ENCODE results near the gene GARIN5A.

Gene GARIN5A

DNA sequence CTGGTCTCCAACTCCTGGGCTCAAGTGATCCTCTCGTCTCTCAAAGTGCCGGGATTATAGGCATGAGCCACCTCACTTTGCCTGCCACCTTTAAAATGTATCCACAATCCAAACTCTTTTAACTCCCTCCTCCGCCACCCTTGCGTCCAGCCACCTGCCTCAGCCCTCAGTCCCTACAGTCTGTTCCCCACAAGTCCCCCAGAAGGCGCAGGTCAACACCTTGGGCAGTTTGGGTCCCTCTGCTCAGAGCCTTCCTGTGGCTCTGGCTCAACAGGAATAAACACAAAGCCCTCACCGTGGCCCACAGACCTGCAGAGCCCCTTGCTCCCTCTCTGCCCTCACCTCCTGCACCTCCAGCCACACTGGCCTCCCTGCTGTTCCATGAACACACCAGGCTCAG, 7.8 kb downstream of the GARIN5A start:
- no peak for FAIRE-seq
- no peak for DNase-seq (ENCODE audit: insufficient read length)
- TF ChIP-seq TAF1 (IDR thresholded peaks at IDR 0.05; ENCODE audit: borderline replicate concordance, low read depth, low read length) (no peak), POLR2A (IDR thresholded peaks at IDR 0.05; ENCODE audit: low read depth, low read length) (no peak), POLR2AphosphoS5 (IDR thresholded peaks at IDR 0.05; ENCODE audit: low read depth, low read length) (no peak)

DNA sequence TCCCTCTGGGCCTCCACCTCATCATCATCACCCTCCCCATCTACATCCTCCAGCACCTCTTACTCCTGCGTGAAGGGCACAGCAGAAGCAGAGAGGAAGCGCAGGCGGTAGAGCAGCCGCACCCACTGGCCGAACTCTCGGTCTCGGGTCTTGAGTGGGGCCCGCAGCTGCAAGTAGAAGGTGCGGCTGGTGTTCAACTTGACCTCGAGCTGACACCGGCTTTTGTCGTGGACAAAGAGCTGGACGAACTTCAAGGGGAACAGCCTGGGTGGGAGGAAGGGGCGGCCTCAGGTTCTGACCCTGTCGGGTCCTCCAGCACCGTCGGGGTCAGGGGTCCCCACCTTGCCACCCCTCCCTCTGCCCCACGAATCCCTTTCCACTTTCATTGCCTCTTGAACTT, 9.1 kb downstream of the GARIN5A start:
- FAIRE-seq (no peak), DNase-seq (ENCODE audit: insufficient read length) (no peak)
- no peak for TF ChIP-seq POLR2A (IDR thresholded peaks at IDR 0.05; ENCODE audit: low read depth, low read length)
- TF ChIP-seq TAF1 (IDR thresholded peaks at IDR 0.05; ENCODE audit: borderline replicate concordance, low read depth, low read length): no peak
- TF ChIP-seq POLR2AphosphoS5 (IDR thresholded peaks at IDR 0.05; ENCODE audit: low read depth, low read length): no peak

DNA sequence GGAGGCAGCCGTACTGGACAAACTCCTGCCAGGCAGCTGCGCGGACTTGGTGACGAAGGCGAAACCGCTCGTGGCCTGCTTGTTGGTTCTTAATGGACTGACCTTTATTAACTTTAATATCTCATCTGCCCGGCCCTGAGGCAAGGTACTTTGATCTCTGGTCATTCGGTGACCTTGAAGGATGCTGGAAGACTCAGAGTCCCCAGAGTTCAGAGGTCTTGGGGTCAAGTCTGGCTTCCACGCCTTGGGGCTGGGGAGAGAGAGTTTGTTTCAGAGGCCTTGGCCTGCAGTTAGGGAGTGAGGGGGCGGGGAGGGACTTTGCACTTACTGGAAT, 10.0 kb downstream of the GARIN5A start:
- FAIRE-seq: no peak
- DNase-seq (ENCODE audit: insufficient read length): no peak
- no peak for TF ChIP-seq POLR2AphosphoS5 (IDR thresholded peaks at IDR 0.05; ENCODE audit: low read depth, low read length)
- no peak for TF ChIP-seq TAF1 (IDR thresholded peaks at IDR 0.05; ENCODE audit: borderline replicate concordance, low read depth, low read length)
- no peak for TF ChIP-seq POLR2A (IDR thresholded peaks at IDR 0.05; ENCODE audit: low read depth, low read length)

DNA sequence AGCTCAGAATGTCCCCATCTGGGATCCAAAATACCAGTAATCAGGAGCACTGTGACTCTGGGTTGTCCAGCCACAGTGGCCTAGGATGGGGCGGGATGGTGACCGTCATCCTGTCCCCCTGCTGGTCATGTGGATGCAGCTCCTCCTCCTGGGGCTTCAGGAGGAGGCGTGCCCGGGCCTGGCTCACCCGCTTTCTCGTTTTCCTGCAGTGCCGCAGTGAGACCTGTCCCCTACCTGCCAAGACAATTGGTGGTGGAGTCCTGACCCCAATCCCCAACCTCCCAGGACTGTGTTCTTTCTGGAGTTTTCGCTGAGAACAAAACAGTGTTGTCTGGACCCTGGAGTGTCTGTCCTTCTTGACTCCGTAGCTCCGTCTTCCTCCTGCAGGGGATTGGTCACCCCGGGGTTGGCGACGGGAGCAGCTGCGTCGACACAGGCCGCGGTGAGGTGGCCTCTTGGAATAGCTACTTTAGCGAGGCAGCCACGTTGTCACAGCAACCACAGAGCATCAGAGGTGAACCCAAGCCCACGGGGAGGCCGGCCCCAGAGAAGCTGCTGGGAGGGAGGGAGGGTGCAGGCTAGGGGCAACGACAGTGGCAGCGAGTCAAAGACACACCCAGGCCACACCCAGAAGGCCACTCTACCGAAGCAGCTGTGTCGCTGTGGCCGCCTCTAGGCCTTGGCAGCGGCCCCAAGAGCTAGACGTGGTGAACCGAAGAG, 10.5 kb downstream of the GARIN5A start:
- no peak for TF ChIP-seq POLR2AphosphoS5 (IDR thresholded peaks at IDR 0.05; ENCODE audit: low read depth, low read length)
- no peak for TF ChIP-seq POLR2A (IDR thresholded peaks at IDR 0.05; ENCODE audit: low read depth, low read length)
- TF ChIP-seq TAF1 (IDR thresholded peaks at IDR 0.05; ENCODE audit: borderline replicate concordance, low read depth, low read length): no peak
- no peak for FAIRE-seq
- no peak for DNase-seq (ENCODE audit: insufficient read length)

DNA sequence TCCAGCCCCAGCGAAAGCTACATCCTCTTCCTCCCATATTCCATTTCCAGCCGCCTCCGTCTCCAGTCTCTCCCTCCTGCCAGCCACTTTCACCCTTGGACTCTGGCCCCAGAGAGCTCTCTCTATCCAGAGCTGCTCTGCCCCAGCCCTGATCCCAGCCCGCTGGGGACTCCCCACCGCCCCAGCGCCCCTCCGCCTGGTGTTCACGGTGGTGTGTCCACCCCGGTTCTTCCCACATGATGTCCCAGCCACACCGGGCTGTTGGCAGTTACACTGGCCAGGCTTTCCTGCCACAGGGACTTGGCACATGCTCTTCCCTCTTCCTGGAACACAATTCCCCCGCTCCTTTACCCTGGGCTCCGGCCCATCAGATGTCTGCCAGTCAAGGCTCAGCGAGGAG, 11.6 kb downstream of the GARIN5A start:
- FAIRE-seq: no peak
- TF ChIP-seq POLR2AphosphoS5 (IDR thresholded peaks at IDR 0.05; ENCODE audit: low read depth, low read length) (no peak), POLR2A (IDR thresholded peaks at IDR 0.05; ENCODE audit: low read depth, low read length) (no peak), TAF1 (IDR thresholded peaks at IDR 0.05; ENCODE audit: borderline replicate concordance, low read depth, low read length) (no peak)
- no peak for DNase-seq (ENCODE audit: insufficient read length)

DNA sequence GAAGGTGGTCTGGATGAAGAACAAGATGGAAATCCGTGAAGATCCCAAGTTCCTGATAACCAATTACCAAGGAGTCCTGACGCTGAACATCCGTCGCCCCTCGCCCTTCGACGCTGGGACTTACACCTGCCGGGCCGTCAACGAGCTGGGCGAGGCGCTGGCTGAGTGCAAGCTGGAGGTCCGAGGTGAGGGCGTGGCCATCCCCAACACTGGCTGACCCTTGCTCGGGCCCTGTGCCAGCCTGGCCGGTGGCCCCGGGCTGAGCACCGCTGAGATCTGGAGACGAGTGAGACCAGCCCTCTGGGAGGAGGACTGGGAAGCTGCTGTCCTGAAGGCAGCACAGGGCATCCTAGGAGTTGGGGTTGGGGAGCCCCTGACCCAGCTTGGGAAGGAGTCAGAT, 12.3 kb downstream of the GARIN5A start:
- TF ChIP-seq POLR2A (IDR thresholded peaks at IDR 0.05; ENCODE audit: low read depth, low read length) (no peak), POLR2AphosphoS5 (IDR thresholded peaks at IDR 0.05; ENCODE audit: low read depth, low read length) (no peak), TAF1 (IDR thresholded peaks at IDR 0.05; ENCODE audit: borderline replicate concordance, low read depth, low read length) (no peak)
- FAIRE-seq (no peak), DNase-seq (ENCODE audit: insufficient read length) (no peak)

DNA sequence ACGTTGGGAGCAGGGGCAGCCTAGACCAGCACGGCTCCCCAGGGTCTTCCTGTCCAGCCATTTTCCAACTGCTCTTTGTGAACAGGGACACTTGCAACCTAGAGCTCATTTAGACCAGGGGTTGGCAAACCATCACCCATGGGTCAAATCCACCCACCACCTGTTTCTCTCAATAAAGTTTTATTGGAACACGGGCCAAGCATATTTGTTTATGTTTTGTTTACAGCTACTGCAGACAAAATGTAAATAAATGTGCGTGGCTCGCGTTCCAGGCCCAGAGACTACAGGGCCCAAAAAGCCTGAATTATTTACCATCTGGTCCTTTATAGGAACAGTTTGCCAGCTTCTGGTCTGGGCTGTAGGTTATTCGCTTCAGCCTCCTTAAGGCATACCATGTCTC, 13.7 kb downstream of the GARIN5A start:
- FAIRE-seq (no peak), DNase-seq (ENCODE audit: insufficient read length) (no peak)
- TF ChIP-seq POLR2AphosphoS5 (IDR thresholded peaks at IDR 0.05; ENCODE audit: low read depth, low read length) (no peak), TAF1 (IDR thresholded peaks at IDR 0.05; ENCODE audit: borderline replicate concordance, low read depth, low read length) (no peak), POLR2A (IDR thresholded peaks at IDR 0.05; ENCODE audit: low read depth, low read length) (no peak)

DNA sequence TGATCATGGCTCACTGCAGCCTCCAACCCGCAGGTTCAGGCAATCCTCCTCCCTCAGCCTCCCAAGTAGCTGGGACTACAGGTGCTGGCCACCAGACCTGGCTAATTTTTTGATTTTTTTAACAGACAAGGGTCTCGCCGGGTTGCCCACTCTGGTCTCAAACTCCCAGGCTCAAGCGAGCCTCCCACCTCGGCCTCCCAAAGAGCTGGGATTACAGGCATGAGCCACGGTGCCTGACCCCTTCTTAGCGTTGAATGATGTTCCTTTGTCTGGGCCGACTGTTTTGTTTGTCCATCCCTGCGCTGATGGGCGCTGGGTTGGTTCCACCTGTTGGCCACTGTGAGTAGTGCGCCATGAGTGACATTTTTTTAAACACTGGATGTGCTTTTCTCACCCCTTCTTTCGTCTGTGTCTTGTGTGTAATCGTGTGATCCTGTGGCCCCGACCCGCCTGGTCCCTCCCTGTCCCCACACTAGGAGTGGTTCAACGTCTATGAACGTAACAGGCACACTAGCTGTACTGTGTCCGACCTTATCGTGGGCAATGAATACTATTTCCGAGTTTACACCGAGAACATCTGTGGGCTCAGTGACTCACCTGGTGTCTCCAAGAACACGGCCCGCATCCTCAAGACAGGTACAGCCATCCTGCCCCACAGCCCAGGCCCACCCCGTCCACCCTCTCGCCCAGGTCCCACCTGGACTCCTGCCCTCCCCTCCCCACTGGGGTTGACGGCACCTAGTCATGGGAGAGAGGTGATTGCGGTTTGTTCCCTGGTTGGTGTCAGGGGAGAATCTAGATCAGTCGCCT, 15.4 kb downstream of the GARIN5A start:
- no peak for TF ChIP-seq TAF1 (IDR thresholded peaks at IDR 0.05; ENCODE audit: borderline replicate concordance, low read depth, low read length)
- DNase-seq (ENCODE audit: insufficient read length) (peak; percentile 87), FAIRE-seq (peak; percentile 90)

DNA sequence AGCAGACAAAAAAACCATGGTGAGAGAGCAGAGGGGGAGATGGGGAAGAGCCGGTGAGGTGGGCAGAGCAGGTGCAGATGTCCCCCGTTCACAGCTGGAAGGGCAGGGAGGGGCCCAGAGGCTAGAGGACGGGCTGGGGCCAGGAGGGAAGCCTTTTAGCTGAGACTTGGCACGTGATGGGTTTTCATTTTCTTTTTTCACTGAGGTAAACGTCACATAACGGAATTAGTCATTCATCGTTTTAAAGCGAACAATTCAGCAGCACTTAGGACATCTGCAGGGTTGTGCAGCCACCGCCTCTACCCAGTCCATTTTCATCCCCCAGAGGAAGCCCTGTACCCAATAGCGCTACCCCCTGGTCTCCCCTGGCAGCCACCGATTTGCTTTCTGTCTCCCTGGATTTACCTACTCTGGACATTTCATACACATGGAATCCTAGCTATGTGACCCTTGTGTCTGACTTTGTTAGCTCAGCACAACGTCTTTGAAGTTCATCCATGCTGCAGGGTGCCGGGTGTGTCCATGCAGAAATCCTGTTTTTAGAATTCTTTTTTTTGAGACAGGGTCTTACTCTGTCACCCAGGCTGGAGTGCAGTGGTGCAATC, 16.4 kb downstream of the GARIN5A start:
- peak; percentile 88 for FAIRE-seq
- peak; percentile 83 for DNase-seq (ENCODE audit: insufficient read length)
- TF ChIP-seq POLR2AphosphoS5 (IDR thresholded peaks at IDR 0.05; ENCODE audit: low read depth, low read length): no peak
- no peak for TF ChIP-seq TAF1 (IDR thresholded peaks at IDR 0.05; ENCODE audit: borderline replicate concordance, low read depth, low read length)
- no peak for TF ChIP-seq POLR2A (IDR thresholded peaks at IDR 0.05; ENCODE audit: low read depth, low read length)

DNA sequence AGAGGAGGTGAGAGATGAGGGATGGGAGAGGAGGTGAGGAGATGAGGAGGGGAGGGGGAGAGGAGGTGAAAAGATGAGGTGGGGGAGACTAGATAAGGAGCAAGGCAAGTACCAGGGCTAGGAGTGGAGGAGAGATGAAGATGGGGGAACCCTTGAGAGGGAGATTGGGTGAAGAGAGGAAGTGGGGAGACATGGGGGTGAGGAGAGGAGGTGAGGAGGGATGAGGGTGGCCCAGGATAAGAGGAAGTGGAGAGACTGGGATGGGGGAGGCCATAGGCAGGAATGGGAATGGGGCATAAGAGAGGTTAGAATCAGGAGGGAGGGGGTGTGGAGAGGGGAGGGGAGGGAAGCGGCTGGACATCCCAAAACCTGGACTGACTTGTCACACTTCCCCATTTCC, 17.0 kb downstream of the GARIN5A start:
- DNase-seq (ENCODE audit: insufficient read length): no peak
- no peak for FAIRE-seq
- no peak for TF ChIP-seq POLR2A (IDR thresholded peaks at IDR 0.05; ENCODE audit: low read depth, low read length)

DNA sequence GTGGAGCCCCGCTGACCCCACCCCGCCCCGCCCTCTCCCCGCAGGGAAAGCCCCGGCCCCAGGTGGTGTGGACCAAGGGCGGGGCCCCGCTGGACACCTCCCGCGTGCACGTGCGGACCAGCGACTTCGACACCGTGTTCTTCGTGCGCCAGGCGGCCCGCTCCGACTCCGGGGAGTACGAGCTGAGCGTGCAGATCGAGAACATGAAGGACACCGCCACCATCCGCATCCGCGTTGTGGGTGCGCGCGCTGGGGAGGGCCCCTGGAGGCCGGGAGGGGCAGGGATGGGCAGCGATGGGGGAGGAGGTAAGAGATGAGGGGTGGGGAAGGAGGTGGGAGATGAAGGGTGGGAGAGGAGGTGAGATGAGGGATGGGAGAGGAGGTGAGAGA, 17.6 kb downstream of the GARIN5A start:
- no peak for TF ChIP-seq TAF1 (IDR thresholded peaks at IDR 0.05; ENCODE audit: borderline replicate concordance, low read depth, low read length)
- TF ChIP-seq POLR2AphosphoS5 (IDR thresholded peaks at IDR 0.05; ENCODE audit: low read depth, low read length): no peak
- TF ChIP-seq POLR2A (IDR thresholded peaks at IDR 0.05; ENCODE audit: low read depth, low read length): no peak
- FAIRE-seq: no peak
- no peak for DNase-seq (ENCODE audit: insufficient read length)
